GM18499 (cell line): ENCODE data around the gene WBP2NL.
"Not testable (repeated sequence)": the region's sequence is repeated elsewhere in the genome, so short reads cannot be mapped to it uniquely, and the experiment has no call there.

Experiments
- ATAC-seq: cut with Tn5 transposase; IDR thresholded peaks from one replicate; pipeline ENCODE4 v1.9.1; 2021; ENCODE audit warnings: moderate number of reproducible peaks; ENCODE audit not compliant: insufficient read depth, unreplicated experiment

WBP2NL gene, protein sequence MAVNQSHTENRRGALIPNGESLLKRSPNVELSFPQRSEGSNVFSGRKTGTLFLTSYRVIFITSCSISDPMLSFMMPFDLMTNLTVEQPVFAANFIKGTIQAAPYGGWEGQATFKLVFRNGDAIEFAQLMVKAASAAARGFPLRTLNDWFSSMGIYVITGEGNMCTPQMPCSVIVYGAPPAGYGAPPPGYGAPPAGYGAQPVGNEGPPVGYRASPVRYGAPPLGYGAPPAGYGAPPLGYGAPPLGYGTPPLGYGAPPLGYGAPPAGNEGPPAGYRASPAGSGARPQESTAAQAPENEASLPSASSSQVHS

DNA sequence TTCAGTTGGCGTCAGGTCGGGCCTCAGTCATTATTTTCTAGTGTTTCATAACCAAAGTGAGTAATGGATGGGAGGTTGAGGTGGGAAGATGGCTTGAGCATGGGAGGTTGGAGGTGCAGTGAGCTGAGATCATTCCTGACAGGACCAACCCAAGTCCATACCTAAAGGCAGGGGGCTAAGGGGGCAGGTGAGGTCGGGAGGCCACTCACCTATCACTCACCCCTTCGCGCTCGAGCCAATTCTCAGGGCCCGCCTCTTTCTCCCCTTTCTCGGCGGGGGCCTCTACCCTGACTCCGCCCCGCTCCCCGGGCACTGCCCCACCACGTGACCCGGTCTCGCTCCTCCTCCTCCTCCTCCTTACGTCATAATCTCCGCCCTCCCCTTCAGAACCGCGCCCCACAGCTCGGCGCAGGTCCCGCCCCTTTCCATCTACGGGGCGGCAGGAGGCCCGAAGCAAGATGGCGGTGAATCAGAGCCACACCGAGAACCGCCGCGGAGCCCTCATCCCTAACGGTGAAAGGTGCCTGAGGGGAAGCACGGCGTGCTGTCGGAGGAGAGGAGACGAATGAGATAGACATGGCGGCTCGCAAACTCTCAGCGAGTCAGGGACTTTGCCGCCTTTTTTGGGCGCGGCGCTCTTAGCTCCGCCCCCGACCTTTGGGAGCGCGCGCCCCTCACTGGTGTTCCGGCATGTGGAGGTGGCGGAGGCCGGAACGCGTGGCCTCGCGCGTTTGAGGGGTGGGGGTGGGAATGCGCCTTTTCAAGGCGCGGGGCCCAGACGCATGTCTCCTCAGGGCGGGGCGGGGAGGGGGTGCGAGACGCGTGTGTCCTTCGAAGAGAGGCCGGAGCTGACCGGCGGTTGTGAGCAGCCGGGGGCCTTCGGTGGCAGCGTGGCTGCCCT is at the start of gene WBP2NL:
TSS of gene WBP2NL (plus strand) at position 428 of the 901 bp plus-strand sequence. CDS start at position 459, 31 bp downstream.
- no peak for ATAC-seq

DNA sequence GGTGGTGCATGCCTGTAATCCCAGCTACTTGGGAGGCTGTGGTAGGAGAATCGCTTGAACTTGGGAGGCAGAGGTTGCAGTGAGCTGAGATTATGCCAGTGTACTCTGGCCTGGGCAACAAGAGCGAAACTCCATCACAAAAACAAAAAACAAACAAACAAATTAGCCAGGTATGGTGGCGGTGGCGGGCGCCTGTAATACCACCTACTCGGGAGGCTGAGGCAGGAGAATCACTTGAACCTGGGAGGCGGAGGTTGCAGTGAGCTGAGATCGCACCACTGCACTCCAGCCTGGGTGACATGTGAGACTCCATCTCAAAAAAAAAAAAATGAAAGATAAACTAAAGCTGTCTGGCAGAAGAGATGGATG is 49.7 kb upstream of the WBP2NL start:
- not testable (repeated sequence) for ATAC-seq

DNA sequence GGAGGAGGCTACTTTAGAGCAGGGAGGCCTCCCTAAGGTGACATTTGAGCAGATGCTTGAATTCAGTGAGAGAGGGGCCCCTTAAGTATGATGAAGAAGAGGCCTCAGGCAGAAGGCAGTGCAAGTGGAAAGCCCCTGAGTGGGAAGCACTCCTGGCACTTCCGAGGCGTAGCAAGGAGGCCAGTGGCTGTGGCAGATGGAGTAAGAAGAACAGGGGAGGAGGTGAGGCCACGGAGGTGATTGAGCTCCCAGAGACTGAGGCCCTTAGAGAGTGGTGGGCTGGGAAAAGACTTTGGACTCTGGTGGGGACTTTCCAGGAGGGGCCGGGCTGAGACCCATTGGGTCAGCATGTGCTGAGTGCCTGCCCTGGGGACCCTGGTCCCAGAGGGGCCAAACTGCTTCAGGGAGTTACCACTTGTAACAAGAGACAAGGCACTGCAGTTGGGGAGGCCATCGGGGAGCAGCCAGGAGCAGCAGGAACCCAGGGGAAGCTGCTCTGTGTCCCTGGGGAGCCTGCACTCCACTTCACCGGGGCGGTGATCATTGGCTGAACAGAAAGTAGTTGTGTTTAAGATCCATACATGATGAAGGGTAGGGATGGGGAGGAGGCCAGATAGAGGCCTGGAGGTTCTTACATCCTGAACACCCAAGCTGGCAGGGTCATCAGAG is 49.2 kb upstream of the WBP2NL start:
- ATAC-seq, result no peak

DNA sequence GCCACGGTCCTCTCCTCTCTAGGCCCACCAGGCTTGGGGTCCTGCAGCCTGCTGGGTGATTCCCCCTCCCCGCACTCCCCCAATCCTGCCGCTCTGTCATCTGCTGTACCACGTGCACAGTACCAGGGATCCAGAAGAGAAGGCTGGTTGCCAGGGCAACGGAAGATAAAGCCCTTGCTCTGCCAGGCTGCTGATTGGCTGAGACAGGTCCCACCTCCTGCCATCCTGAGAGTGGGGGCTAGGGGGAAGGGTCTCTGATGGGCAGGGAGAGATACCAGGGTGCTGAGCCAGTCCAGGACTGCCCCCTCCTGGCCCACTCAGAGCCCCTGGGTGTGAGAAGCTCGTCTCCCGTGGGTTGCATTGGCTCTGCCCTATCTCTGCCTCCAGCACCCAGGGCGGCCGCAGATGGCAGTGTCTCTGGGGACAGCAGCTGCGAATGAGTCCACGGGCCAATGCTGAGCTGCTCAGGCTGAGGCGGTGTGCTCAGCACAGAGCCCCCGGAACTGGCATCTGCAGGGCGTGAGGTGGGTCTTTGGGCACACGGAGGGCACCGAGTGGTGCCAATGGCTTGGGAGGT is 46.6 kb upstream of the WBP2NL start, which contains the start of gene SMIM45:
TSS of gene SMIM45 (plus strand) at position 253 of the 577 bp plus-strand sequence.
- no peak for ATAC-seq

DNA sequence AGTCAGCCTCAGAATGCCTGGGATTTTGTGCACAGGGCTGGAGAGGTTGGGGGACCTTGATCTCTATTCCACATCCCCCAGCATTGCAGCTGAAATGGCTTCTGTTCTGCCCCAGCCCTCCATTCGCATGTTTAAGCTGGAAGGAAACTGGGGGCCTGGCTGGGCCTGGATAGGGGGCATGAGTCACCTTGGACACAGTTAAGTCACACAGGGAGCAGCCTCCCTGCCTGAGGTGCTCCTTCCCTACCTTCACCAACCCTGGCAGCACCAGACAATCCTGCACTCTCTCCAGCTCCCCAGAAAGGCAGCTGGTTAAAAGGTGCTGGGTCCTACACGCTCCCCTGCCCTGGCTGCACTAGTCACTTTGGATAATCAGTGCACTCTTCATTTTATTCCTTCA is 45.9 kb upstream of the WBP2NL start:
- no peak for ATAC-seq

DNA sequence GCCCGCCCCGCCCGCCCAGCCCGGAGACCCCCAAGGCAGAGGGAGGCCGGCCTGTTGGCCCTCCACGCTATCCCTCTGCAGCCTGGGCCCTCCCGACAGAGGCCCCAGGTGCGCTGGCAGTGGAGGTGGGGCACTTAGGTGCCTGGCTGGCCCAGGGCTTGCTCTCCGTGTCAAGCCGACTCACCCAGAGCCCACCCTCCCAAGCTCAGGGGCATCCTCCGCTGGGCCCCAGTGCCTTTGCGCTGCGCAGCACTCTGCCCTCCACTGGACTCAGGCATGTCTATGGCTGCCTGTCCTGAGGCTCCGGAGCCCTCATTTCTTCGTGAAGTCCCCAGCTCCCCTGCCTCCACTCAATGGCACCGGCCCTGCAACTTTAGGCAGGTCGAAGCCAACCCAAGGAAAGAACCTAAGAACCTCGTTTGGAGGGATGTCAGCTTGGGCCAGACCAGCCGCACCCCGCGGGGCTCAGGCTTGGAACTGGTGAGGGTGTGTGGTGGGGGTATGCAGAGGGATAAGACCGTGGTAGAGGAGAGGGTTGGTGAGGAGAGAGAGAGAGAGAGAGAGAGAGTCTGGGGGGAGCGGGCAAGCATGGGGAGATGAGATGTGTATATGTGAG is 40.5 kb upstream of the WBP2NL start:
- ATAC-seq, result no peak

DNA sequence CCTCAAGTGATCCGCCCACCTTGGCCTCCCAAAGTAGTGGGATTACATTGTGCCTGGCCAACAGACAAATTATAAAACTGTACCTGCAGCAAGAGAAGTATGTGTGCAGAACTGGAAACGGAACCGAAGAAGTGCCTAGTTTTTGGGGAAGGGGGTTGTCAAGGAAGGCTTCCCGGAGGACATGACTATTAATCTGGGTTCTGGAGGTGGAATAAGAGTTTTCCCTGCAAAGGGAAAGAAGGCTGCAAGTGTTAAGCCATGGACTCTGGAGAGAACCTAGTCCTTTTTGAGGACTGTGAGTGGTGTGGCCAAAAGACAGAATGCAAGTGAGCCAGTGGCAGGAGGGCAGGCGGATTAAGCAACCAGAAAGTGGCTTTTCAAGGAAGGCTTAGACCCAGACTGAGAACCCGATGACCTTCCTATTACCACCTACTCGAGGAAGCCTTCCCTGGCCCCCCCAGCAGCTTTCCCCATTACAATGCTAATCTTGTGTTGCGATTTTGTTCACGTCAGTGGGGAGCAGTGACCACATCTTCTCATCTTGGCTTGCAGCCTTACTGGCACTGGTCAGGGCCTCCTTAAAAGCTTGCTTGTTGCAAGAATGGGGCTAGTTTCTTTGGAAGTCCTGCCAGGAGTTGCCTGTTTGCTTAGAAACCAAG is 35.0 kb upstream of the WBP2NL start:
- ATAC-seq, result no peak

DNA sequence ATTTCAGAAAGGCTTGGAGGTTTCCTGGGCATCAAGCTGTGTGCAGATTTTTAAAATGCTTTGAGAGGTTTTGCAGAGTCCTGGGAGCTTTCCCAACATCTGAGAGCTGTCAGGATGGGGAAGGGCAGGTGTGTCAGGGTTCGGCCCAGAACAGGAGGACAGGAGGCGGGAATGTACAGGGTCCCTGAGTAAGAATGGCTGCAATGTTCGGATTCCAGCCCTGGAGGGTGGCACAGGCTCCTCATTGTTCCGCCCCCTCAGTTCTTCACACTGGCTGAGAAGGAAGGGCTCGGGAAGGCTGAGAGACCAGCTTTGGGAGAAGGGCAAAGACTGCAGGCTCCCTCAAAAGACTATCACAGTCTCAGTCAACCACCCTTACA is 34.5 kb upstream of the WBP2NL start:
- ATAC-seq, result no peak

DNA sequence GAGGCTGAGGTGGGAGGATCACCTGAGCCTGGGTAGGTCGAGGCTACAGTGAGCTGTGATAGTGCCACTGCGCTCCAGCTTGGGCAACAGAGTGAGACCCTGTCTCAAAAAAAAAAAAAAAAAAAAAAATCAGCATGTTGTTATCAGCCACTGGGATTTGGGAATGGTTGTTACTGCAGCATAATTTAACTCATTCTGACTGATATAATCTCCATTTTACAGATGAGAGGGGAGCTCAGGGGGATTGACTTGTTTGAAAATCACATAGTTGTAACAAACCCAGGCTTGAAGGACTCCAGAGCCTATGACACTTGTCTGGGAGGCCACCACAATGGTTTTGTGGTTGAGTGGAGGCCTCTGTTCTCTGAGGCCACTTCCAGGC is 32.4 kb upstream of the WBP2NL start:
- no peak for ATAC-seq

DNA sequence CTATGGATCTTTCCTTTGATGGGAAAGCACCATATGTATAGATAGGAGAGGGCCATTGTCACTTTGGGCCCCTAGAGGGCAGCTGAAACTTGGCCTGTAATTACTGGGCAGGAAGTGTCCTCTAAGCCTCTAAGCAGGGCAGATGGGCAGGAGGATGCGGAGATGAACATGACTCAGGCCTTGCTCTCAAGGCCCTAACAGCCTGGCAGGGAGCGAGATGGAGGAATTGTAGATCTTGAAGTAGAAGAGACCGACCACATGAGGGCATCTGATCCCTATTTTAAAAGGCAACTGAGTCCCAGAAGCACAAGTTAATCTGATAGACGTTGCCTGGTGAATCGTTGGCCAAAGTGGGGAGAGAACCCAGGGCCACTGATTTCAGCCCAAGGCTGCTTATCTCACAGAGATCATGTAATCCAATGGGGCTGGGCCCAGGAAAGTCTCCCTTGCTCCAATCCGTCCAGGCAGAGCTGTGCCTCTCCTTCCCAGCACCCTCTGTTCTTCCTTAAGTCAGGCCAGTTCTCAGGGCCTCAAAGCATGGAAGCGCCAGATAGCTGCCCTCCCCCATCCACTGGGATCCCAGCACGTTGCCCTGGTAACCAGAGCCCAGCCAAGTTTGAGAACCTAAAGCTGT is 31.9 kb upstream of the WBP2NL start:
- ATAC-seq, result no peak

DNA sequence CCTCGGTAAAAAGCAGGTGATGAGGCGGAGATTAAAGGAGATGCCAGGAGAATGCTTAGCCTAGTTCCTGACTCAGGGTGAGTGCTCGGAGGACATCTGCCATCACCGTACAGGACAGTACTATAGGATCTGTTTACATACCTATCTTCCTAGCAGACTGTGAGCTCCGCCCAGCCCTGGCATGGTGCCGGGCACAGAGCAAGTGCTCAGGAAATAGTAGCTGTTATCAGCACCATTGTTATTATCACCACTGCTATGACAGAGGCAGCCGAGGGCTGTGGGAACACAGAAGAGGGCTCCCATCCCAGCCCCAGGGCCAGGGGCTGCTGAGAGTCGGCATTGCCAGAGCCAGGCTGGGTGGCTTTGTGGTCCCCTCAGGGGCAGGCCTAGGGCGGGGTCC is 30.0 kb upstream of the WBP2NL start:
- ATAC-seq, result no peak

DNA sequence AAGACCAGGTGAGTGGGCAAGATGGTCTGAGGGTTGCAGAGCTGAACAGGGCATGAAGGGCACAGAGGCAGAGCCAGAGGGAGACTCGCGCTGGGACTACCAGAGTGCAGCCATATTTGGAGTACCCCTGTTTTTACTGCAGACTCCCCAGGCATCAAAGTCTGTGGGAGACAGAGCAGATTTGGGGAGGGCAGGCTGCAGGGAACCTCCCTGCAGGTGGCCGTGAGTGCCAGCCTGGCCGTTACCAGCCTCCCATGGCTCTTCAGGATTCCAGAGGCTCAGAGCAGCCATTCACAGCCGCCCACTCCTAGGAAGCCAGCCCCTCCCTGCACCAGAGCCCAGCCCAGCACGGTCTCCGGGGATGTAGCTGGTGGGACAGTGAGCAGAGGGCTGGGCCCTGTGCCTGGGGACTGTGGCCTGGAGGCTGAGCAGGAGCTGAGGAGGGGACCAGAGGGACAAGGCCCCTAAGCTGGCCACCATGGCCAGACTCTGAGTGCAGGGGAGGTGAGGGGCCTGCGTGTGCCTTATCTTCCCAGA is 29.4 kb upstream of the WBP2NL start, which contains the start of gene SEPTIN3:
TSS of gene SEPTIN3 (plus strand) at position 334 of the 537 bp plus-strand sequence. CDS start 2,050 bp downstream, outside the sequence.
- no peak for ATAC-seq

DNA sequence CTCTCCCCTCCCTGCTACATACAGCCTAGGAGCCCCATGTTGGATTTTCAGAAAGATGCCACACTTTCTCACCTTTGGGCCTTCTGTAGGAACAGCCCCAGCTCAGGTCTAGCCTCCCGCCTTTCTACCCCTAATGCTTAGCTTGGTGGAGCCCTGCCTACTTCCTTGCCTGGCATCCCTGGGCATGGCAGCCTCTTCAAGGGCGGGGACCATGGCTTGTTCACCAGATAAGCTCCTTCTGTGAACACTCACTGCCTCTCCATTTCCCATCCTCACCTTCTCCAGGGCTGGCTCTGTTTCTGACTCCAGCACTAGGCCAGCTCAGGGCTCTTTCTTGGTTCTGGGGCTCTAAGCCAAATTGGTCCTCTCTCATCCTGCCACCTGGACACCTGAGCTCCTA is 28.0 kb upstream of the WBP2NL start:
- ATAC-seq, result no peak

DNA sequence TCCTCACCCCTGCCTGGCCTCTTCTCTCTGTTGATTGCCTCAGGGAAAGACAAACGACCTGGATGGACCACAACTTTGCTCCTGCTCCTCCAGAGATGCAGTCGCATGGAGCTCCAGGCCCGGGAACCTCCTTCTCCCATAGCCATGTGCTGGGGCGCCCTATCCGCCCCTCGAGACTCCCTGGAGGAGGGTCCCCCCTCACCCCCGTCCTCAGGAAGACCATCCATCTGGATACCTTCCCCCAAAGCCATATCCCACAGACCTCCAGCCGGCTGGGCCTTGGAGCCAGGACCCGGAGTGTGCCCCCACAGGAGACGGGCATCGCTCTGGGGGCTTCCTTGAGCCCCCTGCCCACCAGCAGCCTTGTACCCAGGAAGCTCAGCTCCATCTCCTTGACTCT is 27.2 kb upstream of the WBP2NL start:
- no peak for ATAC-seq

DNA sequence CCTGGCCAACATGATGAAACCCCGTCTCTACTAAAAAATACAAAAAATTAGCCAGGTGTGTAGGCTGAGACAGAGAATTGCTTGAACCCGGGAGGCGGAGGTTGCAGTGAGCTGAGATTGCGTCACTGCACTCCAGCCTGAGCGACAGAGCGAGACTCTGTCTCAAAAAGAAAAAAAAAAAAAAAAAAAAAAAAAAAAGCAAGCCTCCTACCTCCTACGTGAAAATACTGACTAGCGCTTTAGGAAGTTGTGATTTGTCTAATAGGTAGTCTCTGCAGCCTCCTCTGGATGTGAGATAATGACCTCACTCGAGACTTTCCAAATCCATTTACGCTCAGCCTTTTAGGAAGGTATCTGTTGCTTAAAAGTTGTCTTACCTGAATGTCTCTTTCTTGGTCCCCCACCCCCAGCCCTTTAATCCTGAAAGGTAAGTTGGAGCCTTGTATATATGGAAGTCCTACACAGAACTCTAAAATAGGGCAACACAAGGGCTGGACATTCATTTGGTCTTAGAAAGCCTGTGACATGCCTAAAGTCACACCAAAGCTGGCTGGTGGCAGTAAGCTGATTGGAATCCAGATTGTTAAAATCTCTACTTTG is 23.8 kb upstream of the WBP2NL start:
- no peak for ATAC-seq

DNA sequence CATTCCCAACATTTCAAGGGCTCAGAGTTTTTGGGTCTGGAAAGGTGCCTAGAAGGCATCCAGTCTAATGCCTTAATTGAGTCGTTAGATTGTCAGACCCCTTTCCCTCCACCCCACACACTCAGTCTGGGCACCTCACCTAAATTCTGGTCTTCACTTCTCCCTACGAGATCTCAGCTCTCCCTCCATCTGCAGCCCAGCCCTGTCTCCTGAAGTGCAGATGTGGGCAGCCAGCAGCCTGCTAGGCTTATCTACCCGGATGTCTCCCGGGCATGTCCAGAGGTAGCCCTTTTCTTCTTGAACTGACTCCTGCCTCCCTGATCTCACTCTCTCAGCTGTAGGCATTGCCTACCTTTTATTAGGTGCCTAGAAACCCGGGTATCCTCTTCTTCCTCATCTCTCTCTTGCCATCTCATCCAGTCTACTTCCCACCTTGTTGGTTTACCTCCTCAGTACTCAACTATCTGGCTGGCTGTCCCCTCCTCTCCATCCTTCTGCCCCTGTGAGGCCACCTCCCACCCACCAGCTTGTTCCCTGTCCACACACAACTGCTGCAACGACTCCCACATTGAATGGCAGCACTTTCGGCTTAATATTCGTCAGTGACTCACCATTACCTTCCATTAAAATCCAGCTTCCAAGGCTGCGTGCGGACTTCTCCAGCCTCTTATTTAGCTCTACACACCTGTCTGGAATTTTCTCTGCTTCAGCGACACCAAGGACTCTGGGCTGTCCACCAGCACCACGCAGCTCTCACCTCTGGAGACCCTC is 23.1 kb upstream of the WBP2NL start:
- no peak for ATAC-seq

DNA sequence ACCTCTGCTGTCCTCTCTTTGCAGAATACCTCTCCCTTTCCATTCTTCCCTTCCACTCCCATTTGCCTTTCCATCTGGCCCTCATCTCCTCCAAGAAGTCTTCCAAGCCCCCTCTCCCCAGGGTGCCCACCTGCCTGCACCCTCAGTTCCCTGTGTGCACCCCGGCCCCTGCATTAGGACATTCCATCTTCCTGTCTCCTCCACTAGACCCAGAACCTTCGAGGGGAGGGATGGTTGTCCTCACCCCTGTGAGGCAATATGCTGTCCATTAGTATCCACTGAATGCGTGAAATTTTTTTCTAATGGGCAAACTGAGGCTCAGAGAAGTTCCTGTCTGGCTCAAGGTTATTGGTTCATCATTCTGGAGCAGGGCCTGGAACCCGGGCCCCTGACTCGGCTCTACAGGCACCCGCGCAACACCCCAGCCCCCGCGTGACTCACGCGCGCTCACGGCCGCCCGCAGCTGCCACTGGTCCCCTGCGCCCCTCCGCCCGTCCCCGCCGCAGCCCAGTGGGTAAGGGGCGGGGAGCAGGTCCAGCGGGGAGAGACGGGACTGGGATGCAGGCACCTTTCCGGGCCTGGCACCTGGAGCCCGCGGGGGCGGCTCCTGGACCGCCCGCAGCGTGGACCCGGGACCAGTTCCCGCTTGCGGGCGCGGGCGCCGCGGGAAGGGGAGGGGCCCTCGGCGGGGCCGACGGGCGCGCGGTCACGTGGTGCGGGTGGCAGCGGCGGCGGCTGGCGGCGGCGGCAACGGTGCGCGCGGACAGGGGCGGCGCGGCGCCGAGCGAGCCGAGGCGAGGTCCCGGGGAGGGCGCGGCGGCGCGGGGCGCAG is 22.3 kb upstream of the WBP2NL start:
- no peak for ATAC-seq
